H1 (cell line): ENCODE data around the gene TAF7. TPM values are rescaled to one million over a fixed set of nuclear protein-coding genes. Genes with fewer than 3 reads are reported as not detected.

Experiments
- CTCF ChIA-PET: fragments of 300-600 bp; sonication (Branson Sonifier 250); formaldehyde crosslinking; loops from one replicate; lab custom pipeline; 2021; ENCODE audit not compliant: partially characterized antibody; lab: Charles Lee
- POLR2A ChIA-PET: fragments of 300-600 bp; sonication (Branson Sonifier 250); formaldehyde crosslinking; loops from one replicate; lab custom pipeline; 2021; ENCODE audit warnings: inconsistent platforms; ENCODE audit not compliant: partially characterized antibody; lab: Charles Lee
- DNase-seq, 2 experiments: peaks; one replicate each; pipeline versions ENCODE4 v3.0.0 to v3.0.0-alpha.2; 2010 to 2022; ENCODE audit warnings: low spot score in 2 of 2, low read depth in 1 of 2, mixed read lengths in 1 of 2
- FAIRE-seq: peaks from 2 replicates; lab custom pipeline; 2011; peaks lifted over from hg19 to GRCh38; lab: Jason Lieb, UNC
- H2AFZ ChIP-seq: 2 replicates; pipeline ENCODE4 v1.8.1; 2012; ENCODE audit warnings: low read length, inconsistent platforms
- H2AK5ac ChIP-seq: 2 replicates; pipeline ENCODE4 v1.6.1; 2013; ENCODE audit warnings: low read depth, low read length
- H2BK120ac ChIP-seq: replicated peaks from 2 replicates; pipeline ENCODE3; 2013; ENCODE audit warnings: low read depth, low read length, inconsistent platforms
- H2BK12ac ChIP-seq: 2 replicates; pipeline ENCODE4 v1.6.1; 2013; ENCODE audit warnings: low read depth, low read length
- H2BK15ac ChIP-seq: 2 replicates; pipeline ENCODE4 v1.6.1; 2013; ENCODE audit warnings: low read length
- H2BK20ac ChIP-seq: 2 replicates; pipeline ENCODE4 v1.6.1; 2013; ENCODE audit warnings: low read length
- H2BK5ac ChIP-seq: 2 replicates; pipeline ENCODE4 v1.6.1; 2013; ENCODE audit warnings: low read depth, low read length
- H3K14ac ChIP-seq: 2 replicates; pipeline ENCODE4 v1.6.1; 2013; ENCODE audit warnings: inconsistent platforms; ENCODE audit not compliant: insufficient read length
- H3K18ac ChIP-seq: 2 replicates; pipeline ENCODE4 v1.6.1; 2013; ENCODE audit warnings: low read length; ENCODE audit errors: extremely low read depth
- H3K23ac ChIP-seq: 2 replicates; pipeline ENCODE4 v1.6.1; 2013; ENCODE audit warnings: inconsistent platforms; ENCODE audit not compliant: insufficient read length
- H3K23me2 ChIP-seq: 2 replicates; pipeline ENCODE4 v1.6.1; 2013; ENCODE audit warnings: low read depth, low read length
- H3K27ac ChIP-seq: 2 replicates; pipeline ENCODE4 v1.6.1; 2011; ENCODE audit warnings: low read depth, low read length, inconsistent platforms
- H3K27me3 ChIP-seq, 4 experiments: replicated peaks in 1 of 4; 1 replicate in 1 of 4; 2 replicates in 3 of 4; pipeline versions ENCODE4 v1.6.1 to v1.8.1; 2011 to 2013; ENCODE audit warnings: low read length in 3 of 4, mild to moderate bottlenecking in 3 of 4, inconsistent platforms in 2 of 4, mixed read lengths in 2 of 4, moderate library complexity in 1 of 4; ENCODE audit not compliant: control insufficient read depth in 3 of 4, insufficient read depth in 3 of 4; ENCODE audit errors: extremely low read depth in 1 of 4
- H3K36me3 ChIP-seq, 4 experiments: 2 replicates each; pipeline versions ENCODE4 v1.6.1 to v1.8.1; 2011 to 2013; ENCODE audit warnings: mild to moderate bottlenecking in 4 of 4, low read length in 3 of 4, moderate library complexity in 2 of 4, control low read depth in 1 of 4, inconsistent platforms in 1 of 4; ENCODE audit not compliant: insufficient read depth in 4 of 4, control insufficient read depth in 2 of 4
- H3K4ac ChIP-seq: replicated peaks from 2 replicates; pipeline ENCODE3; 2013; ENCODE audit warnings: low read length, low read depth, mixed read lengths, inconsistent platforms; ENCODE audit not compliant: insufficient read length
- H3K4me1 ChIP-seq, 4 experiments: replicated peaks in 1 of 4; 1 replicate in 1 of 4; 2 replicates in 3 of 4; pipeline versions ENCODE4 v1.6.1 to v1.8.1; 2011 to 2013; ENCODE audit warnings: low read length in 3 of 4, inconsistent platforms in 2 of 4, mixed read lengths in 1 of 4; ENCODE audit not compliant: insufficient read depth in 4 of 4, control insufficient read depth in 3 of 4
- H3K4me2 ChIP-seq, 2 experiments: 2 replicates each; pipeline versions ENCODE4 v1.6.1 to v1.8.1; 2011 to 2013; ENCODE audit warnings: low read depth in 2 of 2, low read length in 2 of 2, control low read depth in 1 of 2, inconsistent platforms in 1 of 2, mild to moderate bottlenecking in 1 of 2; ENCODE audit not compliant: insufficient read depth in 1 of 2
- H3K4me3 ChIP-seq, 4 experiments: fragments of 200-600, 300-600 bp in 1 of 4; sonication (generic), shearing (Covaris generic), sonication (Bioruptor Twin) in 1 of 4; 2 replicates each; pipeline versions ENCODE4 v1.5.1 to v1.8.1; 2011 to 2016; ENCODE audit warnings: low read length in 4 of 4, low read depth in 3 of 4, control low read depth in 2 of 4, inconsistent platforms in 2 of 4, mild to moderate bottlenecking in 2 of 4, mixed read lengths in 1 of 4, moderate library complexity in 1 of 4; ENCODE audit not compliant: insufficient read depth in 2 of 4; ENCODE audit errors: extremely low read depth in 1 of 4
- H3K56ac ChIP-seq: replicated peaks from 2 replicates; pipeline ENCODE3; 2013; ENCODE audit warnings: low read depth, mild to moderate bottlenecking, mixed read lengths, low read length, inconsistent platforms; ENCODE audit not compliant: insufficient read length
- H3K79me1 ChIP-seq: 2 replicates; pipeline ENCODE4 v1.6.1; 2013; ENCODE audit warnings: low read depth, low read length, control low read depth
- H3K79me2 ChIP-seq, 2 experiments: 2 replicates each; pipeline versions ENCODE4 v1.6.1 to v1.8.1; 2012 to 2013; ENCODE audit warnings: low read length in 2 of 2, mild to moderate bottlenecking in 2 of 2, inconsistent platforms in 1 of 2; ENCODE audit not compliant: insufficient read depth in 2 of 2, control insufficient read depth in 1 of 2
- H3K9ac ChIP-seq, 4 experiments: replicated peaks in 1 of 4; 1 replicate in 1 of 4; 2 replicates in 3 of 4; pipeline versions ENCODE4 v1.6.1 to v1.8.1; 2011 to 2013; ENCODE audit warnings: low read depth in 3 of 4, low read length in 3 of 4, control low read depth in 2 of 4, mild to moderate bottlenecking in 2 of 4, moderate library complexity in 2 of 4, inconsistent platforms in 1 of 4; ENCODE audit errors: extremely low read depth in 1 of 4
- H3K9me3 ChIP-seq, 2 experiments: 2 replicates each; pipeline versions ENCODE4 v1.6.1 to v1.8.1; 2012 to 2013; ENCODE audit warnings: mild to moderate bottlenecking in 2 of 2, moderate library complexity in 2 of 2, control low read depth in 1 of 2, inconsistent platforms in 1 of 2, low read depth in 1 of 2, low read length in 1 of 2, mixed read lengths in 1 of 2; ENCODE audit not compliant: insufficient read depth in 2 of 2
- H4K20me1 ChIP-seq, 2 experiments: replicated peaks in 1 of 2; 2 replicates each; pipeline versions ENCODE3 to v1.8.1; 2011 to 2013; ENCODE audit warnings: inconsistent platforms in 2 of 2, low read length in 2 of 2, mild to moderate bottlenecking in 1 of 2; ENCODE audit not compliant: insufficient read depth in 2 of 2, control insufficient read depth in 1 of 2
- H4K5ac ChIP-seq: 2 replicates; pipeline ENCODE4 v1.6.1; 2013; ENCODE audit warnings: low read length, low read depth, mixed read lengths, inconsistent platforms; ENCODE audit not compliant: insufficient read length
- H4K8ac ChIP-seq: 2 replicates; pipeline ENCODE4 v1.8.0; 2013; ENCODE audit warnings: mild to moderate bottlenecking, moderate library complexity, low read length, inconsistent platforms; ENCODE audit not compliant: insufficient read depth; ENCODE audit errors: extremely low read depth
- H4K91ac ChIP-seq: replicated peaks from 2 replicates; pipeline ENCODE3; 2013; ENCODE audit warnings: low read length, mixed read lengths, inconsistent platforms; ENCODE audit not compliant: insufficient read length
- CEBPB ChIP-seq: IDR thresholded peaks from 2 replicates; pipeline ENCODE4 v1.6.1; 2012; ENCODE audit warnings: low read depth, low read length
- CHD1 ChIP-seq: IDR thresholded peaks from 2 replicates; pipeline ENCODE4 v1.6.1; 2012; ENCODE audit warnings: low read depth, low read length, improper control_type of control experiment
- CHD2 ChIP-seq: IDR thresholded peaks from 2 replicates; pipeline ENCODE4 v1.6.1; 2012; ENCODE audit warnings: low read length, improper control_type of control experiment
- CTBP2 ChIP-seq: IDR thresholded peaks from 2 replicates; pipeline ENCODE4 v1.7.0; 2011; ENCODE audit warnings: borderline replicate concordance, mild to moderate bottlenecking, moderate library complexity, mixed read lengths, low read length; ENCODE audit not compliant: insufficient read depth, insufficient read length
- EP300 ChIP-seq, 2 experiments: IDR thresholded peaks; 1 replicate in 1 of 2; 2 replicates in 1 of 2; pipeline ENCODE4 v1.6.1; 2011 to 2012; ENCODE audit warnings: low read depth in 2 of 2, low read length in 2 of 2, mild to moderate bottlenecking in 2 of 2, borderline replicate concordance in 1 of 2, inconsistent platforms in 1 of 2, moderate library complexity in 1 of 2
- HDAC6 ChIP-seq: IDR thresholded peaks from one replicate; pipeline ENCODE4 v1.7.1; 2012; ENCODE audit warnings: low read depth, mild to moderate bottlenecking, inconsistent platforms, low read length, moderate library complexity
- JUND ChIP-seq: IDR thresholded peaks from 2 replicates; pipeline ENCODE4 v1.6.1; 2011; ENCODE audit warnings: mild to moderate bottlenecking, improper control_type of control experiment, low read length
- SIN3A ChIP-seq, 2 experiments: IDR thresholded peaks in 1 of 2; conservative IDR thresholded peaks in 1 of 2; 2 replicates each; pipeline ENCODE4 v1.6.1; 2011 to 2012; ENCODE audit warnings: low read length in 2 of 2, improper control_type of control experiment in 1 of 2, low read depth in 1 of 2, mild to moderate bottlenecking in 1 of 2
- SP2 ChIP-seq: IDR thresholded peaks from 2 replicates; pipeline ENCODE4 v1.6.1; 2012; ENCODE audit warnings: mild to moderate bottlenecking, low read length, inconsistent platforms
- SP4 ChIP-seq: IDR thresholded peaks from 2 replicates; pipeline ENCODE4 v1.6.1; 2012; ENCODE audit warnings: low read length, inconsistent platforms
- SRF ChIP-seq: IDR thresholded peaks from 2 replicates; pipeline ENCODE4 v1.6.1; 2011; ENCODE audit warnings: mild to moderate bottlenecking, low read depth, low read length, moderate library complexity
- YY1 ChIP-seq: IDR thresholded peaks from 2 replicates; pipeline ENCODE4 v1.6.1; 2011; ENCODE audit warnings: low read depth, mild to moderate bottlenecking, low read length
- WGBS, 2 experiments: shearing (Covaris generic) in 1 of 2; methylation state at CpG; one replicate each; pipeline versions ENCODE4 v1.1.6 to v1.1.7; 2013 to 2015; ENCODE audit warnings: low lambda C conversion rate in 2 of 2, mixed read lengths in 2 of 2, inconsistent platforms in 1 of 2, low coverage in 1 of 2, missing lambda C conversion rate in 1 of 2; ENCODE audit not compliant: insufficient replicate concordance in 2 of 2, insufficient coverage in 1 of 2, insufficient read length in 1 of 2; ENCODE audit errors: extremely low coverage in 1 of 2, missing lambda C conversion rate in 1 of 2; 5-methylcytosine and 5-hydroxymethylcytosine counted together
- polyA plus RNA-seq, 7 experiments: library from polyadenylated mRNA; depleted of rRNA in 3 of 7; stranded (reverse) in 5 of 7; unstranded in 2 of 7; fragments of >200 nt in 5 of 7; fragments of 200-250 nt in 2 of 7; gene quantifications; 1 replicate in 5 of 7; 2 replicates in 1 of 7; 4 replicates in 1 of 7; pipeline versions ENCODE4 v1.2.1 to v1.2.3, GENCODE V29; 2011 to 2013; ENCODE audit warnings: missing spikeins in 2 of 7, mixed read lengths in 2 of 7
- total RNA-seq: library from RNA; stranded (reverse); fragmentation: NEBNext Ultra II Directional; extraction: Animal tissue kit (Norgen Biotek cat#: 25700); gene quantifications from 2 replicates; pipeline ENCODE4 v1.2.1, GENCODE V29; 2021

TAF7 gene
- total and polyA plus RNA-seq, 2 of the 8 experiments (the other 6 are each of a cell fraction or from before 2014, with no cell fraction given), result 29.8 to 101 TPM

DNA sequence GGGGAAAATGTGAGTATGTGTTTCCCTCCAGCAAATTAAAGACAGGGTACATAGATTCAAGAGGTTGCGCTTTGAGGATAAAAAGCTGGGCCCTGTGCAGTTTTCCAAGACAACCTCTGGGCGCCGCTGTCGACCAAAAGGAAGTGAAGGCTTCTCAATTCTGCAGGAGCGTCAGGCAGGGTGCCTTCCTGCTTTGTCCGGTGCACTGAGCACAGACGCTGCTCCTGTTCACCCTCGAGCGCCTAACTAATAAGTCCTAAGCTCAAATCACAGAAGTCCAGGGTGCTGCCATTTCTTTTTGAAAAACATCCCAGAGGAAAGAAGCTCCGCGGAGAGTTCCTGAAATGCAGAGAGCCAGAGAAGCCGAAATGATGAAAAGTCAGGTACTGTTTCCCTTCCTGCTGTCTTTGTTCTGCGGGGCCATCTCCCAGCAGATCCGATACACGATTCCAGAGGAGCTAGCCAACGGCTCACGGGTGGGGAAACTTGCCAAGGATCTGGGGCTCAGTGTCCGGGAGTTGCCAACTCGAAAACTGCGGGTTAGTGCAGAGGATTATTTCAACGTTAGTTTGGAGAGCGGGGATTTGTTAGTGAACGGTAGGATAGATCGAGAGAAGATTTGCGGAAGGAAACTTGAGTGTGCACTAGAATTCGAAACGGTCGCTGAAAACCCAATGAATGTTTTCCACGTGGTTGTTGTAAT is 29.5 kb upstream of the TAF7 start, which contains the start of gene PCDHGB1:
Gene PCDHGB1 (plus strand): TSS at position 183 of the 703 bp plus-strand sequence. CDS start 162 bp downstream, at position 345.
- Histone ChIP-seq H2BK5ac (no peak within 1 kb of the TSS), H2AFZ (peak within 1 kb of the TSS; percentile 97), H3K9me3 (peaks cover 25 to 31% of the 10 kb centered on the region in 2 experiments), H3K36me3 (peaks cover 0 to 10% (median 3%) of the 10 kb centered on the region in 4 experiments; a peak in 4 of 8 replicates), H2BK20ac (no peak within 1 kb of the TSS), H3K23me2 (no peaks in the 10 kb centered on the region), H3K4me3 (peak within 1 kb of the TSS; percentile 17 to 53 (median 31); a peak in 7 of 8 replicates), H3K56ac (no peak within 1 kb of the TSS), H3K23ac (no peak within 1 kb of the TSS), H3K9ac (peak within 1 kb of the TSS in 2 of 4 experiments; percentile 13; a peak in 3 of 7 replicates), H3K79me2 (no peaks in the 10 kb centered on the region), H4K91ac (no peak within 1 kb of the TSS), H3K27ac (no peak within 1 kb of the TSS), H3K79me1 (no peaks in the 10 kb centered on the region), H3K4me2 (peak within 1 kb of the TSS; percentile 6 to 51; a peak in 2 of 4 replicates), H2BK120ac (no peak within 1 kb of the TSS), H3K4me1 (peaks cover 0 to 5% (median under 1%) of the 10 kb centered on the region in 4 experiments; a peak in 1 of 7 replicates), H3K14ac (no peak within 1 kb of the TSS), H3K4ac (no peak within 1 kb of the TSS), H4K5ac (no peak within 1 kb of the TSS), H3K27me3 (no peaks in the 10 kb centered on the region), H2BK12ac (no peak within 1 kb of the TSS), H2AK5ac (no peak within 1 kb of the TSS), H4K8ac (no peak within 1 kb of the TSS), H4K20me1 (no peaks in the 10 kb centered on the region), H3K18ac (no peak within 1 kb of the TSS), H2BK15ac (no peak within 1 kb of the TSS)
- CTCF ChIA-PET, result interaction anchor here (0.6 to 5.5 kb wide), 60 partner anchors 7 to 603 kb away, joined by 3 to 29 read pairs (median 4); partner anchors contain the start of genes PCDHB10, PCDHB12, PCDHB14 and PCDHB15
- POLR2A ChIA-PET, result interaction anchor here (1.0 to 2.1 kb wide), 7 partner anchors 11 to 214 kb away, joined by 3 to 7 read pairs (median 3); partner anchors contain the start of genes PCDHB15, PCDHGA2 and TAF7
- WGBS, 2 experiments, result 65 to 100% methylated on average over 5 to 29 of the region's 29 CpGs
- FAIRE-seq (peak; percentile 93), DNase-seq (peak in 1 of 2 experiments; percentile 83)
- TF ChIP-seq SRF, result no peak
- no peak for TF ChIP-seq SIN3A (conservative IDR thresholded peaks at IDR 0.05 in 1 of 2, IDR thresholded peaks at IDR 0.05 in 1 of 2; ENCODE audit: low read depth in 1 of 2, low read length in 2 of 2)
- no peak for TF ChIP-seq CEBPB
- no peak for TF ChIP-seq YY1
- TF ChIP-seq CHD1, result no peak
- no peak for TF ChIP-seq SP2
- TF ChIP-seq CHD2, result no peak
- no peak for TF ChIP-seq HDAC6
- TF ChIP-seq SP4, result no peak
- TF ChIP-seq EP300 (IDR thresholded peaks at IDR 0.05; ENCODE audit: borderline replicate concordance in 1 of 2, low read depth in 2 of 2, low read length in 2 of 2), result no peak
- no peak for TF ChIP-seq JUND
- TF ChIP-seq CTBP2, result no peak
